Neural progenitor cell (in vitro differentiated cells): Measurements from ENCODE around the gene ROR2. TPM values are rescaled to one million over a fixed set of nuclear protein-coding genes. Genes with fewer than 3 reads are reported as not detected.

Experiments used
- DNase-seq: peaks from one replicate; pipeline ENCODE4 v3.0.0-alpha.2; 2016; ENCODE audit warnings: low spot score
- H2AFZ ChIP-seq: fragments of 200-600 bp; sonication (generic); replicated peaks from 2 replicates; pipeline ENCODE4 v1.6.1; 2016; ENCODE audit warnings: antibody characterized with exemption
- H3F3A ChIP-seq: fragments of 200-600 bp; sonication (generic); 2 replicates; pipeline ENCODE4 v1.6.1; 2016; ENCODE audit warnings: antibody characterized with exemption, low read depth
- H3K27ac ChIP-seq: fragments of 200-600 bp; sonication (generic); 2 replicates; pipeline ENCODE4 v1.5.1; 2016; ENCODE audit warnings: mild to moderate bottlenecking
- H3K27me3 ChIP-seq: fragments of 200-600 bp; sonication (generic); 2 replicates; pipeline ENCODE4 v1.6.1; 2016; ENCODE audit warnings: mild to moderate bottlenecking, moderate library complexity
- H3K36me3 ChIP-seq: fragments of 200-600 bp; sonication (generic); 2 replicates; pipeline ENCODE4 v1.5.1; 2016
- H3K4me1 ChIP-seq: fragments of 200-600 bp; sonication (generic); 2 replicates; pipeline ENCODE4 v1.6.1; 2016; ENCODE audit warnings: mixed run types
- H3K4me2 ChIP-seq: fragments of 200-600 bp; sonication (generic); 2 replicates; pipeline ENCODE4 v1.6.1; 2016
- H3K4me3 ChIP-seq: fragments of 200-600 bp; sonication (generic); 2 replicates; pipeline ENCODE4 v1.5.1; 2016
- H3K79me2 ChIP-seq: fragments of 200-600 bp; sonication (generic); 2 replicates; pipeline ENCODE4 v1.6.1; 2016; ENCODE audit warnings: low read depth
- H3K9ac ChIP-seq: fragments of 200-600 bp; sonication (generic); 2 replicates; pipeline ENCODE4 v1.6.1; 2016
- H3K9me3 ChIP-seq: fragments of 200-600 bp; sonication (generic); 2 replicates; pipeline ENCODE4 v1.5.1; 2016; ENCODE audit warnings: low read depth
- H4K20me1 ChIP-seq: fragments of 200-600 bp; sonication (generic); 2 replicates; pipeline ENCODE4 v1.6.1; 2016; ENCODE audit warnings: low read depth
- H3K27ac Mint-ChIP-seq: 3 replicates; pipeline ENCODE4 v1.8.0; 2021; ENCODE audit warnings: mixed read lengths
- H3K27me3 Mint-ChIP-seq: 2 replicates; pipeline ENCODE4 v1.8.0; 2022; ENCODE audit warnings: low read depth, mild to moderate bottlenecking, inconsistent platforms, moderate library complexity, mixed read lengths; ENCODE audit not compliant: insufficient read depth
- H3K36me3 Mint-ChIP-seq: 3 replicates; pipeline ENCODE4 v1.8.0; 2021; ENCODE audit warnings: mixed read lengths
- H3K4me1 Mint-ChIP-seq: 3 replicates; pipeline ENCODE4 v1.8.0; 2021; ENCODE audit warnings: mixed read lengths
- H3K4me3 Mint-ChIP-seq: 3 replicates; pipeline ENCODE4 v1.8.0; 2021; ENCODE audit warnings: mild to moderate bottlenecking, moderate library complexity, mixed read lengths
- H3K9me3 Mint-ChIP-seq: 3 replicates; pipeline ENCODE4 v1.8.0; 2020; ENCODE audit warnings: mixed read lengths
- CTCF ChIP-seq: fragments of 200-600 bp; sonication (generic); IDR thresholded peaks from 2 replicates; pipeline ENCODE4 v1.5.1; 2017; ENCODE audit warnings: antibody characterized with exemption, mild to moderate bottlenecking
- EZH2 ChIP-seq: fragments of 200-600 bp; sonication (generic); IDR thresholded peaks from 2 replicates; pipeline ENCODE4 v1.6.1; 2017; ENCODE audit warnings: antibody characterized with exemption, mild to moderate bottlenecking, moderate library complexity
- EZH2phosphoT487 ChIP-seq: fragments of 200-600 bp; sonication (generic); IDR thresholded peaks from 2 replicates; pipeline ENCODE4 v1.6.1; 2017; ENCODE audit warnings: antibody characterized with exemption
- total RNA-seq: library from RNA; depleted of rRNA; stranded (reverse); fragments of >200 nt; gene quantifications from 2 replicates; pipeline ENCODE4 v1.2.3, GENCODE V29; 2015; ENCODE audit warnings: low replicate concordance

Gene ROR2
- total RNA-seq, 1 donor from 2014 or later: 20.1 TPM

GRCh38 chr9:91811024-91811909 is 138.8 kb downstream of the ROR2 start:
- Mint-ChIP-seq H3K36me3 (peaks cover 3% of the 10 kb centered on the region), H3K4me1 (peaks cover 40% of the 10 kb centered on the region), H3K27ac (peak overlapping the region; percentile 94), H3K27me3 (peaks cover 5% of the 10 kb centered on the region), H3K9me3 (no peaks in the 10 kb centered on the region), H3K4me3 (no peak overlapping the region)
- Histone ChIP-seq H3K27me3 (no peaks in the 10 kb centered on the region), H3K4me2 (no peak overlapping the region), H3K4me1 (peaks cover 13% of the 10 kb centered on the region), H3K9ac (no peak overlapping the region), H3K4me3 (no peak overlapping the region), H3F3A (no peaks in the 10 kb centered on the region), H4K20me1 (peaks cover 45% of the 10 kb centered on the region), H3K36me3 (no peaks in the 10 kb centered on the region), H3K79me2 (peaks cover 34% of the 10 kb centered on the region), H2AFZ (no peak overlapping the region), H3K9me3 (no peaks in the 10 kb centered on the region), H3K27ac (no peak overlapping the region)
- TF ChIP-seq CTCF (no peak), EZH2phosphoT487 (no peak), EZH2 (no peak)
- DNase-seq: no peak

DNA sequence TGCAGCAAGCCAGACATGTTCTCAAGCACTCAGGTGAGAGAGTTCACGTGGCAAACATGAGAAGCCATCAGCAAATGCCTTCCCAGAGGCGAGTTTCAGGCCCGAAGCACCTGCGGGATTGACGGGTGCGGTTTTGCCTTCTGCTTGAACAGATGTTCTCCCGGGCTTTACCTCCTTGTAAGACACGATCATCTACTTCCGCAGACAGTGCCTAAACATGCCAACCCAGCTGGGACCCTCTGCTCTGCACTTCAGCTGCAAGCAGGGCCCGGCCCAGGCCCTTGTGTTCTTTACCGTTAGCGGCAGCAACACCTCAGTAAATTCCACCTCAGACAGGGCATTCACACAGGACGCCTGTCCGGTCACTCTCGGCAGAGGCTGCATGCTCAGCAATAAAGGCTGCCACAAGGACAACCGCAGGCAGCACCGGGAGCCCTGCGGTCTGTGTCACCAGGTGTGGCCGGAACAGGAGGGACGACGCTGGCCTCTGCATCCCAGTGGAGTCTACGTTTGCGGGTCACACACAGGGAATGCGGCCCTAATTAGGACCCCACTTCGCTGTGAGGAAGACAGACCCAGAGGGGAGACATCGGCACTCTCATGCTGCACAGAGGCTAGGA is 139.6 kb downstream of the ROR2 start:
- peaks cover 36% of the 10 kb centered on the region for H3K4me1 Mint-ChIP-seq
- peaks cover 4% of the 10 kb centered on the region for H3K36me3 Mint-ChIP-seq
- H3F3A ChIP-seq: no peaks in the 10 kb centered on the region
- H3K4me2 ChIP-seq: no peak overlapping the region
- H2AFZ ChIP-seq: no peak overlapping the region
- H3K4me1 ChIP-seq: peaks cover 13% of the 10 kb centered on the region
- no peaks in the 10 kb centered on the region for H3K9me3 ChIP-seq
- no peaks in the 10 kb centered on the region for H3K9me3 Mint-ChIP-seq
- H3K79me2 ChIP-seq: peaks cover 33% of the 10 kb centered on the region
- no peak overlapping the region for H3K4me3 ChIP-seq
- no peaks in the 10 kb centered on the region for H3K36me3 ChIP-seq
- TF ChIP-seq CTCF (no peak), EZH2phosphoT487 (no peak), EZH2 (no peak)
- H3K4me3 Mint-ChIP-seq: no peak overlapping the region
- no peaks in the 10 kb centered on the region for H3K27me3 ChIP-seq
- peak overlapping the region; percentile 60 for H3K27ac Mint-ChIP-seq
- H3K27ac ChIP-seq: no peak overlapping the region
- H3K9ac ChIP-seq: no peak overlapping the region
- peaks cover 46% of the 10 kb centered on the region for H4K20me1 ChIP-seq
- peaks cover 5% of the 10 kb centered on the region for H3K27me3 Mint-ChIP-seq
- no peak for DNase-seq

- H3K27ac ChIP-seq: no peak overlapping the region
- no peak overlapping the region for H3K4me2 ChIP-seq
- H3K9ac ChIP-seq: no peak overlapping the region
- TF ChIP-seq EZH2 (no peak), EZH2phosphoT487 (no peak), CTCF (no peak)
- no peaks in the 10 kb centered on the region for H3K36me3 ChIP-seq
- H3K27me3 Mint-ChIP-seq: peaks cover 5% of the 10 kb centered on the region
- peaks cover 10% of the 10 kb centered on the region for H3K4me1 ChIP-seq
- DNase-seq: no peak
- no peaks in the 10 kb centered on the region for H3K9me3 ChIP-seq
- no peak overlapping the region for H3K27ac Mint-ChIP-seq
- H3K36me3 Mint-ChIP-seq: peaks cover 4% of the 10 kb centered on the region
- H3K9me3 Mint-ChIP-seq: no peaks in the 10 kb centered on the region
- peaks cover 37% of the 10 kb centered on the region for H3K4me1 Mint-ChIP-seq
- no peak overlapping the region for H3K4me3 ChIP-seq
- H4K20me1 ChIP-seq: peaks cover 46% of the 10 kb centered on the region
- no peak overlapping the region for H3K4me3 Mint-ChIP-seq
- H3F3A ChIP-seq: no peaks in the 10 kb centered on the region
- no peak overlapping the region for H2AFZ ChIP-seq
- H3K27me3 ChIP-seq: no peaks in the 10 kb centered on the region
- peaks cover 33% of the 10 kb centered on the region for H3K79me2 ChIP-seq
Measured at GRCh38 chr9:91809581-91810285, 140.3 kb downstream of the ROR2 start.
